NCI-H524 treated with DMSO at 0.1 percent for 48 hours (cell line): Measurements from ENCODE around the gene AATF.

Source experiments
- DNase-seq: peaks from one replicate; lab custom pipeline; 2025; lab: John Stamatoyannopoulos, UW

Gene AATF

GRCh38 chr17:36941265-36942010 is 7.3 kb upstream of the AATF start:
- DNase-seq = no peak

- no peak for DNase-seq
Measured at GRCh38 chr17:36942019-36942599, 6.6 kb upstream of the AATF start.

- DNase-seq = no peak
Measured at GRCh38 chr17:36942631-36943125, 6.1 kb upstream of the AATF start.

- no peak for DNase-seq
Measured at GRCh38 chr17:36943250-36944191, 5.2 kb upstream of the AATF start.

GRCh38 chr17:36944553-36944952 is 4.2 kb upstream of the AATF start:
- DNase-seq = no peak

- no peak for DNase-seq
Measured at GRCh38 chr17:36945140-36945539, 3.6 kb upstream of the AATF start.

GRCh38 chr17:36945959-36946725 is 2.6 kb upstream of the AATF start:
- DNase-seq = peak; percentile 24

GRCh38 chr17:36946726-36947091 is 2.0 kb upstream of the AATF start:
- no peak for DNase-seq

GRCh38 chr17:36947922-36948716 is 635 bp upstream of the AATF start:
- no peak for DNase-seq

- DNase-seq = no peak
Measured at GRCh38 chr17:36949461-36949927, 740 bp downstream of the AATF start.

- DNase-seq = no peak
Measured at GRCh38 chr17:36950027-36950426, 1.3 kb downstream of the AATF start.

GRCh38 chr17:36951084-36951789 is 2.5 kb downstream of the AATF start:
- no peak for DNase-seq

- DNase-seq = no peak
Measured at GRCh38 chr17:36971508-36971907, 22.8 kb downstream of the AATF start.

GRCh38 chr17:36972186-36972700 is 23.5 kb downstream of the AATF start:
- no peak for DNase-seq

GRCh38 chr17:36972905-36973304 is 24.2 kb downstream of the AATF start:
- DNase-seq = no peak

- DNase-seq = peak; percentile 87
Measured at GRCh38 chr17:36975922-36976515, 27.3 kb downstream of the AATF start.

GRCh38 chr17:36977066-36977465 is 28.3 kb downstream of the AATF start:
- DNase-seq = no peak

- no peak for DNase-seq
Measured at GRCh38 chr17:36977568-36977967, 28.8 kb downstream of the AATF start.

GRCh38 chr17:36978810-36979564 is 30.2 kb downstream of the AATF start:
- no peak for DNase-seq
